HCT116 (cell line): Measurements from ENCODE around the gene CARD10. TPM values are rescaled to one million over a fixed set of nuclear protein-coding genes. Genes with fewer than 3 reads are reported as not detected.

ENCODE experiments used
- ATAC-seq: fragments of 200-7000 bp; cut with Tn5 transposase; 2 replicates; pipeline ENCODE4 v1.9.1; 2020; ENCODE audit warnings: mild to moderate bottlenecking, moderate library complexity
- BruUV-seq: library from RNA; stranded (reverse); fragments of 400-500 nt; replicated peaks from 2 replicates; lab custom pipeline; 2021; lab: Mats Ljungman, UMichigan
- CTCF ChIA-PET: fragments of 300-600 bp; sonication (Branson Sonifier 250); formaldehyde crosslinking; loops from one replicate; lab custom pipeline; 2021; ENCODE audit warnings: antibody characterized with exemption; lab: Charles Lee
- POLR2A ChIA-PET: fragments of 300-600, 350-600 bp; sonication (Branson Sonifier 250); formaldehyde crosslinking; loops from one replicate; lab custom pipeline; 2021; ENCODE audit warnings: antibody characterized with exemption; lab: Charles Lee
- RAD21 ChIA-PET, 2 experiments: fragments of 300-600 bp; sonication (Branson Sonifier 250); formaldehyde crosslinking; loops; one replicate each; lab custom pipeline; 2023; ENCODE audit warnings: low total read pairs in 2 of 2; ENCODE audit not compliant: uncharacterized antibody in 2 of 2, unreplicated experiment in 2 of 2, low non-redundant PET in 1 of 2; lab: Charles Lee
- DNase-seq: peaks from one replicate; pipeline ENCODE4 v3.0.0-alpha.2; 2010; ENCODE audit warnings: low read depth, low spot score
- H2AFZ ChIP-seq: fragments of 200-600 bp; shearing (Covaris generic), sonication (generic); 2 replicates; pipeline ENCODE4 v1.6.1; 2017; ENCODE audit warnings: low read depth, mixed run types, mixed read lengths, antibody characterized with exemption, low read length; ENCODE audit not compliant: poor library complexity, severe bottlenecking
- H3K27ac ChIP-seq: 2 replicates; pipeline ENCODE4 v1.5.1; 2012; ENCODE audit warnings: low read depth, low read length
- H3K27me3 ChIP-seq: fragments of 200-600 bp; sonication (generic); 2 replicates; pipeline ENCODE4 v1.6.1; 2016; ENCODE audit warnings: mixed run types, low read length, mixed read lengths; ENCODE audit not compliant: insufficient read depth
- H3K36me3 ChIP-seq, 2 experiments: fragments of 200-500 bp in 1 of 2; fragments of 200-600 bp in 1 of 2; sonication (Bioruptor generic) in 1 of 2; sonication (generic) in 1 of 2; 2 replicates each; pipeline versions ENCODE4 v1.5.1 to v1.6.1; 2014 to 2016; ENCODE audit warnings: low read length in 2 of 2, inconsistent platforms in 1 of 2, mixed read lengths in 1 of 2, mixed run types in 1 of 2; ENCODE audit not compliant: insufficient read depth in 2 of 2, control insufficient read depth in 1 of 2
- H3K4me1 ChIP-seq, 2 experiments: fragments of 200-600 bp in 1 of 2; sonication (generic) in 1 of 2; 2 replicates each; pipeline versions ENCODE4 v1.5.1 to v1.6.1; 2012 to 2017; ENCODE audit warnings: low read length in 2 of 2, inconsistent platforms in 1 of 2, mild to moderate bottlenecking in 1 of 2, mixed read lengths in 1 of 2, mixed run types in 1 of 2, moderate library complexity in 1 of 2; ENCODE audit not compliant: insufficient read depth in 2 of 2, control insufficient read depth in 1 of 2
- H3K4me2 ChIP-seq: fragments of 200-600 bp; sonication (generic); 2 replicates; pipeline ENCODE4 v1.6.1; 2017; ENCODE audit warnings: mixed run types, low read length, mixed read lengths
- H3K4me3 ChIP-seq, 2 experiments: fragments of 200-600 bp in 1 of 2; sonication (generic) in 1 of 2; replicated peaks in 1 of 2; 2 replicates each; pipeline ENCODE4 v1.5.1; 2011 to 2016; ENCODE audit warnings: low read length in 2 of 2, control low read depth in 1 of 2, low read depth in 1 of 2, mild to moderate bottlenecking in 1 of 2, mixed read lengths in 1 of 2, mixed run types in 1 of 2
- H3K79me2 ChIP-seq: fragments of 200-600 bp; sonication (generic); 2 replicates; pipeline ENCODE4 v1.6.1; 2017; ENCODE audit warnings: mild to moderate bottlenecking, mixed run types, low read length, moderate library complexity, mixed read lengths; ENCODE audit not compliant: insufficient read depth
- H3K9ac ChIP-seq: fragments of 200-600 bp; sonication (generic); 2 replicates; pipeline ENCODE4 v1.6.1; 2016; ENCODE audit warnings: low read length, mixed read lengths
- H3K9me2 ChIP-seq: fragments of 200-600 bp; sonication (generic), shearing (Covaris generic); 2 replicates; pipeline ENCODE4 v1.6.1; 2017; ENCODE audit warnings: mixed run types, mild to moderate bottlenecking, moderate library complexity; ENCODE audit not compliant: insufficient read depth
- H3K9me3 ChIP-seq, 2 experiments: fragments of 200-500 bp in 1 of 2; fragments of 200-600 bp in 1 of 2; sonication (Bioruptor generic) in 1 of 2; sonication (generic) in 1 of 2; 2 replicates each; pipeline ENCODE4 v1.6.1; 2014 to 2017; ENCODE audit warnings: low read length in 2 of 2, mixed read lengths in 2 of 2, inconsistent platforms in 1 of 2, low read depth in 1 of 2, mild to moderate bottlenecking in 1 of 2, mixed run types in 1 of 2, moderate library complexity in 1 of 2; ENCODE audit not compliant: control insufficient read depth in 1 of 2, insufficient read depth in 1 of 2
- H4K20me1 ChIP-seq: fragments of 200-600 bp; sonication (generic), shearing (Covaris generic); 2 replicates; pipeline ENCODE4 v1.6.1; 2017; ENCODE audit warnings: mixed run types, mild to moderate bottlenecking, moderate library complexity; ENCODE audit not compliant: insufficient read depth
- CBX3 ChIP-seq: IDR thresholded peaks from 2 replicates; pipeline ENCODE4 v1.6.1; 2012; ENCODE audit warnings: low read depth
- CTCF ChIP-seq, 3 experiments: fragments of 200-600 bp in 1 of 3; sonication (generic) in 1 of 3; IDR thresholded peaks in 2 of 3; conservative IDR thresholded peaks in 1 of 3; 2 replicates each; pipeline ENCODE4 v1.5.1; 2012 to 2017; ENCODE audit warnings: low read depth in 2 of 3, low read length in 2 of 3, antibody characterized with exemption in 1 of 3, borderline replicate concordance in 1 of 3, control low read depth in 1 of 3, mild to moderate bottlenecking in 1 of 3, mixed read lengths in 1 of 3, mixed run types in 1 of 3, moderate library complexity in 1 of 3; ENCODE audit not compliant: insufficient read depth in 1 of 3
- EGR1 ChIP-seq: IDR thresholded peaks from 2 replicates; pipeline ENCODE4 v1.6.1; 2012; ENCODE audit warnings: low read depth
- POLR2AphosphoS5 ChIP-seq: IDR thresholded peaks from 2 replicates; pipeline ENCODE4 v1.6.1; 2011; ENCODE audit warnings: mild to moderate bottlenecking, low read depth, low read length, moderate library complexity
- RAD21 ChIP-seq: IDR thresholded peaks from 2 replicates; pipeline ENCODE4 v1.6.1; 2012; ENCODE audit warnings: low read depth, mild to moderate bottlenecking
- ZFX ChIP-seq: fragments of 450-650 bp; IDR thresholded peaks from 2 replicates; pipeline ENCODE4 v1.6.1; 2017
- intact Hi-C: fragments of 100-400 bp; cut with micrococcal nuclease; formaldehyde crosslinking; loops from 2 replicates; pipeline ENCODE4 v1.10.0; 2022
- total RNA-seq: library from RNA; stranded (reverse); gene quantifications from one replicate; pipeline ENCODE4 v1.2.1, GENCODE V29; 2021; ENCODE audit not compliant: unreplicated experiment

CARD10 gene
- total RNA-seq, 1 experiment from 2014 or later: 32.0 TPM

GRCh38 chr22:37568012-37568411 lies 48.8 kb upstream of the CARD10 start:
- Histone ChIP-seq H3K36me3 (peaks cover 3 to 34% of the 10 kb centered on the region in 2 experiments; a peak in 1 of 4 replicates), H3K27me3 (no peaks in the 10 kb centered on the region), H3K4me3 (no peak overlapping the region), H3K27ac (peak overlapping the region; percentile 72), H4K20me1 (peaks cover 6% of the 10 kb centered on the region; the same call in 1 of the 2 replicates), H3K9ac (no peak overlapping the region), H3K4me1 (peaks cover 68 to 90% of the 10 kb centered on the region in 2 experiments), H3K9me3 (no peaks in the 10 kb centered on the region), H3K9me2 (no peaks in the 10 kb centered on the region), H2AFZ (no peak overlapping the region), H3K79me2 (peaks cover 49% of the 10 kb centered on the region), H3K4me2 (peak overlapping the region; percentile 48; the same call in 1 of the 2 replicates)
- ChIA-PET CTCF (interaction anchor here (0.9 to 10.7 kb wide), 10 partner anchors 23 to 309 kb away, joined by 3 to 238 read pairs (median 6); no protein-coding TSS in a partner anchor), POLR2A (interaction anchor here (1.0 to 3.2 kb wide), 10 partner anchors 18 to 252 kb away, joined by 3 to 9 read pairs (median 5); partner anchors contain the start of gene GCAT), RAD21 (interaction anchor here (1.0 to 2.2 kb wide), 5 partner anchors 22 to 251 kb away, joined by 3 to 17 read pairs (median 3); no protein-coding TSS in a partner anchor)
- BruUV-seq: no TSS peak
- DNase-seq (no peak), ATAC-seq (no peak)
- intact Hi-C loops: no loop called here
- TF ChIP-seq CBX3: no peak
- TF ChIP-seq RAD21: no peak
- TF ChIP-seq EGR1: no peak

- Histone ChIP-seq H3K4me1 (peaks cover 77 to 98% of the 10 kb centered on the region in 2 experiments), H2AFZ (no peak overlapping the region), H3K79me2 (peaks cover 58% of the 10 kb centered on the region), H3K36me3 (peaks cover 3 to 41% of the 10 kb centered on the region in 2 experiments; a peak in 1 of 4 replicates), H3K27ac (peak overlapping the region; percentile 72), H3K9me2 (no peaks in the 10 kb centered on the region), H3K4me3 (no peak overlapping the region), H3K27me3 (no peaks in the 10 kb centered on the region), H3K9me3 (no peaks in the 10 kb centered on the region), H3K4me2 (peak overlapping the region; percentile 48), H4K20me1 (peaks cover 6% of the 10 kb centered on the region; the same call in 1 of the 2 replicates), H3K9ac (peak overlapping the region; percentile 44)
- no TSS peak for BruUV-seq
- DNase-seq (peak; percentile 84), ATAC-seq (peak; percentile 62)
- intact Hi-C loops: loop anchor here (1.0 to 2.0 kb wide), 2 partner anchors 22 to 250 kb away; no protein-coding TSS in a partner anchor
- peak; percentile 66 for TF ChIP-seq POLR2AphosphoS5
- TF ChIP-seq ZFX: peak; percentile 29; the same call in 1 of the 2 replicates
- TF ChIP-seq CTCF (IDR thresholded peaks at IDR 0.05 in 2 of 3, conservative IDR thresholded peaks at IDR 0.05 in 1 of 3; ENCODE audit: borderline replicate concordance in 1 of 3, insufficient read depth in 1 of 3, low read depth in 2 of 3, low read length in 2 of 3): peak in 2 of 3 experiments; percentile 94 to 97; a peak in 4 of 6 replicates
- no peak for TF ChIP-seq EGR1
- POLR2A ChIA-PET: interaction anchor here (1.0 to 2.1 kb wide), 11 partner anchors 9 to 251 kb away, joined by 3 to 9 read pairs (median 6); partner anchors contain the start of gene GCAT
- CTCF ChIA-PET: interaction anchor here (0.6 to 10.7 kb wide), 19 partner anchors 10 to 308 kb away, joined by 3 to 238 read pairs (median 4); no protein-coding TSS in a partner anchor
- RAD21 ChIA-PET: interaction anchor here (0.7 to 2.2 kb wide), 10 partner anchors 17 to 250 kb away, joined by 3 to 17 read pairs (median 4); no protein-coding TSS in a partner anchor
These were observed 47.9 kb upstream of the CARD10 start for GRCh38 chr22:37566903-37567798.
